Activated CD8-positive, alpha-beta T cell treated with anti-CD3 and anti-CD28 coated beads for 36 hours (primary cell): ENCODE measurements around the gene OR12D1. TPM values are rescaled to one million over a fixed set of nuclear protein-coding genes. Genes with fewer than 3 reads are reported as not detected.

Experiments
- ATAC-seq: fragments of 200-7000 bp; cut with Tn5 transposase; one replicate; pipeline ENCODE4 v1.10.0; 2021; ENCODE audit warnings: mild to moderate bottlenecking, moderate library complexity
- CTCF ChIA-PET: fragments of 350-600 bp; sonication (Branson Sonifier 250); formaldehyde crosslinking; loops from one replicate; lab custom pipeline; 2021; ENCODE audit warnings: antibody characterized with exemption; lab: Charles Lee
- POLR2A ChIA-PET: fragments of 350-600 bp; sonication (Branson Sonifier 250); formaldehyde crosslinking; loops from one replicate; lab custom pipeline; 2021; ENCODE audit warnings: antibody characterized with exemption; lab: Charles Lee
- DNase-seq: peaks from one replicate; pipeline ENCODE4 v3.0.0-alpha.2; 2020
- H3K27ac Mint-ChIP-seq: one replicate; pipeline ENCODE4 v1.8.0; 2021; ENCODE audit warnings: mild to moderate bottlenecking, mixed read lengths
- H3K27me3 Mint-ChIP-seq: one replicate; pipeline ENCODE4 v1.8.0; 2021; ENCODE audit warnings: mixed read lengths
- H3K36me3 Mint-ChIP-seq: one replicate; pipeline ENCODE4 v1.8.0; 2021; ENCODE audit warnings: low read depth, mixed read lengths
- H3K4me1 Mint-ChIP-seq: one replicate; pipeline ENCODE4 v1.8.0; 2021; ENCODE audit warnings: low read depth, mixed read lengths
- H3K4me3 Mint-ChIP-seq: one replicate; pipeline ENCODE4 v1.8.0; 2021; ENCODE audit warnings: mild to moderate bottlenecking, moderate library complexity, mixed read lengths
- H3K9me3 Mint-ChIP-seq: one replicate; pipeline ENCODE4 v1.8.0; 2021; ENCODE audit warnings: mixed read lengths
- intact Hi-C: fragments of 100-400 bp; cut with micrococcal nuclease; formaldehyde crosslinking; loops from one replicate; pipeline ENCODE4 v1.10.0; 2022
- total RNA-seq, 2 experiments: library from RNA; stranded (reverse); gene quantifications; one replicate each; pipeline ENCODE4 v1.2.3, GENCODE V29; 2021
- TF ChIP-seq, protein P1 (sequence below): fragments of 200-600 bp; IDR thresholded peaks from one replicate; pipeline ENCODE4 v1.8.0; 2022; ENCODE audit warnings: antibody characterized with exemption, mild to moderate bottlenecking

OR12D1 gene
- total RNA-seq, 2 experiments from 2014 or later: not detected

DNA sequence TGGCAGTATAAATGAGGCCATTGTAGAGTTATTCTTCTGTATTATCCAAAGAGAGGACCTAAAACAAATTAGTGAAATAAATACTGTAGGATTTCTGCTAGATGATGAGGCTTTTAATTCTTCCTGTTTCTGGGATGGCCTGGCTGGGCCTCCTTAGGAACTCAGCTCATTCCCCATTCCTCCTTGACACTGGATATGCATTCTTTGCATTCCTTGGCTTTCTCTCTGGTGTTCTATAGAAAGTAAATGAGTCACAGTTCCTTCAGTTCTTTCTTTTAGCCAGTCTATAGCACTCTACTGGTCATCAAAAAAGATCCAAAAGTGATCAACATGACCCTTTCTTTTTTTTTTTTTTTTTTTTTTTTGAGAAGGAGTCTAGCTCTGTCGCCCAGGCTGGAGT is 32.9 kb downstream of the OR12D1 start:
- no peak for ATAC-seq
- Mint-ChIP-seq H3K36me3 (no peaks in the 10 kb centered on the region), H3K4me1 (no peaks in the 10 kb centered on the region), H3K9me3 (peaks cover 2% of the 10 kb centered on the region), H3K27me3 (peaks cover 25% of the 10 kb centered on the region), H3K4me3 (no peak overlapping the region), H3K27ac (no peak overlapping the region)
- intact Hi-C loops: no loop called here
- TF ChIP-seq, protein P1, sequence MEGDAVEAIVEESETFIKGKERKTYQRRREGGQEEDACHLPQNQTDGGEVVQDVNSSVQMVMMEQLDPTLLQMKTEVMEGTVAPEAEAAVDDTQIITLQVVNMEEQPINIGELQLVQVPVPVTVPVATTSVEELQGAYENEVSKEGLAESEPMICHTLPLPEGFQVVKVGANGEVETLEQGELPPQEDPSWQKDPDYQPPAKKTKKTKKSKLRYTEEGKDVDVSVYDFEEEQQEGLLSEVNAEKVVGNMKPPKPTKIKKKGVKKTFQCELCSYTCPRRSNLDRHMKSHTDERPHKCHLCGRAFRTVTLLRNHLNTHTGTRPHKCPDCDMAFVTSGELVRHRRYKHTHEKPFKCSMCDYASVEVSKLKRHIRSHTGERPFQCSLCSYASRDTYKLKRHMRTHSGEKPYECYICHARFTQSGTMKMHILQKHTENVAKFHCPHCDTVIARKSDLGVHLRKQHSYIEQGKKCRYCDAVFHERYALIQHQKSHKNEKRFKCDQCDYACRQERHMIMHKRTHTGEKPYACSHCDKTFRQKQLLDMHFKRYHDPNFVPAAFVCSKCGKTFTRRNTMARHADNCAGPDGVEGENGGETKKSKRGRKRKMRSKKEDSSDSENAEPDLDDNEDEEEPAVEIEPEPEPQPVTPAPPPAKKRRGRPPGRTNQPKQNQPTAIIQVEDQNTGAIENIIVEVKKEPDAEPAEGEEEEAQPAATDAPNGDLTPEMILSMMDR: no peak
- DNase-seq: no peak
- CTCF ChIA-PET: no interaction called here
- POLR2A ChIA-PET: no interaction called here

DNA sequence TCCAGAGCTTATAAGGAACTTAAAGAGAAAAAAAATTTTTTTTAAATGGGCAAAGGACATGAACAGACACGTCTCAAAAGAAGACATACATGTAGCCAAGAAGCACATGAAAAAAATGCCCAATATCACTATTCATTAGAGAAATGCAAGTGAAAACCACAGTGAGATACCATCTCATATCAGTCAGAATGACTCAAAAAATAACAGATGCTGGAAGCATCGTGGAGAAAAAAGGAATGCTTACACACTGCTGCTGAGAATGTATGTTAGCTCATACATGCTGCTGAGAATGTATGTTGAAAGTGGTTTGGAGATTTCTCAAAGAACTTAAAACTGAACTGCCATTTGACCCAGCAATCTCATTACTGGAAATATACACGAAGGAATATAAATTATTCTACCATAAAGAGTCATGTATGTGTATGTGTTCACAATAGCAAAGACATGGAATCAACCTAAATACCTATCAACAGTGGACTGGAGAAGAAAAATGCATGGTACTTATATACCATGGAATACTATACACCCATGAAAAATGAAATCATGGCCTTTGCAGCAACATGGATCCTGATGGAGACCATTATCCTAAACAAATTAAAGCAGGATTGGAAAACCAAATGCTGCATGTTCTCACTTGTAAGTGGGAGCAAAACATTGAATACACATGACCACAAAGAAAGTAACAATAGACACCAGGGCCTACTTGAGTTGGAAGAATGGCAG is 36.9 kb downstream of the OR12D1 start:
- intact Hi-C loops: no loop called here
- Mint-ChIP-seq H3K4me1 (no peaks in the 10 kb centered on the region), H3K4me3 (no peak overlapping the region), H3K9me3 (peaks cover 2% of the 10 kb centered on the region), H3K36me3 (no peaks in the 10 kb centered on the region), H3K27me3 (peaks cover 19% of the 10 kb centered on the region), H3K27ac (no peak overlapping the region)
- TF ChIP-seq, protein P1: no peak
- CTCF ChIA-PET: no interaction called here
- no peak for ATAC-seq
- POLR2A ChIA-PET: no interaction called here
- no peak for DNase-seq

DNA sequence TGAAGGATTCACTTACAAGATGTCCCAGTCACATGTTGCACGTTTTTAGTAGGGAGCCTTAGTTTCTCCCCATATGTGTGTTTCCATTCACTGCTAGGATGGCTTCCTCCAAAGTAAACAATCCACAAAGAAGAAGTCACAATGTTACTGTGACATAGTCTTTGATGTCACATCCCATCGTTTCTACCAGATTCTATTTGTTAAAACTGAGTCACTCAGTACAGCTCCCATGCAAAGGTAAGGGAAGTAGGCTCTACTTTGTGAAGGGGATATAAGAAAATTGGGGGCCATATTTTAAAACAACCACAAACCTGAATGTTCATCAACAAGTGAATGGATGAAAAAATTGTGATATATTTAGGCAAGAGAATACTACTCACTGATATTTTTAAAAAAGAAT is 42.2 kb downstream of the OR12D1 start, which contains the start of the genes OR11A1 and OR2H1:
Gene OR11A1 (minus strand): TSS at position 101 of the 400 bp plus-strand sequence. CDS start 29,430 bp downstream, outside the sequence.
Gene OR2H1 (plus strand): TSS at position 185 of the 400 bp plus-strand sequence. CDS start 4,615 bp downstream, outside the sequence.
- CTCF ChIA-PET: no interaction called here

DNA sequence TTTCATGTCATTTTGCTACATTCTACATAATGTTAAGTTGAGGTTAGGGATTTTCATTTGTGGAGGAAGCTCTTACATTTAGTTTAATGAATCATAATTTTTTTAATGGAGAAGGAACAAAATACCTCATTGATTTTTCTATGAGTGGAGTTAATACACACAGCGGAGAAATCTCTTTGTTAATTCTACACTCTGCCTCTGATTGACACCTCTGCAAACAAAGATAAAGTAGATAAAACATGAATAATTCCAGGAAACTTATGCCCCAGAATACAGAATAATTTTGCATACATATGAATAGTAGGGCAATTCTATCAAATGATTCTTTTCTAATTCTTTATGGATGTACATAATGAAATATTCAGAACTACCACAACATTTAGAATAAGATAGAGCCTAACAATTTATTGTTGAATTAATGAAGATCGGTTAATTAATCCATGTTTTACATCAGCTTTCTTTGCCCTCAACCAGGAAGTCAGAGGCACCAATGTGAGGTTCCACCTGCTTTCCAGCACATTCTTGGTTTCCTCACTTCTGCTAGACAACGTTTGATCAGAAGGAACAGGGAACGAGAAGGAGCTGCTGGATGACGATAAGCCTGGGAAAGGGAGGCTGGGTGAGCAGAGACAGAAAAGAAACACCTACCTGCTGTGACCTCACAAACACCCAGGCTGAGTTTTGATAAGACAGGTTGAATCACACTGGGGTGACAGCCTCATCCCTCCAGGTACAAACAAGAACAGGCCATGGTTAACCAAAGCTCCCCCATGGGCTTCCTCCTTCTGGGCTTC is 46.5 kb downstream of the OR12D1 start:
- ChIA-PET CTCF (interaction anchor here (0.9 kb wide), 1 partner anchor 128 kb away, joined by 3 read pairs; no protein-coding TSS in a partner anchor), POLR2A (no interaction called here)
- H3K4me1 Mint-ChIP-seq: no peaks in the 10 kb centered on the region
- TF ChIP-seq, protein P1: no peak
- no peak for DNase-seq
- H3K27ac Mint-ChIP-seq: no peak overlapping the region
- no peaks in the 10 kb centered on the region for H3K9me3 Mint-ChIP-seq
- H3K27me3 Mint-ChIP-seq: peaks cover 8% of the 10 kb centered on the region
- H3K36me3 Mint-ChIP-seq: no peaks in the 10 kb centered on the region
- no peak for ATAC-seq
- intact Hi-C loops: no loop called here
- no peak overlapping the region for H3K4me3 Mint-ChIP-seq

More for the DNA sequence above, 42.2 kb downstream of the OR12D1 start, which contains the start of the genes OR11A1 and OR2H1:
- Mint-ChIP-seq H3K4me1 (no peaks in the 10 kb centered on the region), H3K9me3 (no peaks in the 10 kb centered on the region), H3K4me3 (no peak within 1 kb of the TSS), H3K36me3 (no peaks in the 10 kb centered on the region), H3K27me3 (peaks cover 10% of the 10 kb centered on the region), H3K27ac (no peak within 1 kb of the TSS)
- no peak for ATAC-seq
- intact Hi-C loops: no loop called here
- no peak for DNase-seq
- POLR2A ChIA-PET: no interaction called here
- TF ChIP-seq, protein P1: no peak
